NCI-H128 (cell line): ENCODE measurements around the gene S100A7.

ENCODE experiments used
- DNase-seq: peaks from one replicate; lab custom pipeline; 2025; ENCODE audit not compliant: unreplicated experiment; lab: John Stamatoyannopoulos, UW

Gene S100A7

GRCh38 chr1:153460551-153460950, at the start of gene S100A7:
Gene S100A7 (minus strand): TSS chr1:153460651. CDS start chr1:153459013, 1,638 bp downstream.
- no peak for DNase-seq

DNA sequence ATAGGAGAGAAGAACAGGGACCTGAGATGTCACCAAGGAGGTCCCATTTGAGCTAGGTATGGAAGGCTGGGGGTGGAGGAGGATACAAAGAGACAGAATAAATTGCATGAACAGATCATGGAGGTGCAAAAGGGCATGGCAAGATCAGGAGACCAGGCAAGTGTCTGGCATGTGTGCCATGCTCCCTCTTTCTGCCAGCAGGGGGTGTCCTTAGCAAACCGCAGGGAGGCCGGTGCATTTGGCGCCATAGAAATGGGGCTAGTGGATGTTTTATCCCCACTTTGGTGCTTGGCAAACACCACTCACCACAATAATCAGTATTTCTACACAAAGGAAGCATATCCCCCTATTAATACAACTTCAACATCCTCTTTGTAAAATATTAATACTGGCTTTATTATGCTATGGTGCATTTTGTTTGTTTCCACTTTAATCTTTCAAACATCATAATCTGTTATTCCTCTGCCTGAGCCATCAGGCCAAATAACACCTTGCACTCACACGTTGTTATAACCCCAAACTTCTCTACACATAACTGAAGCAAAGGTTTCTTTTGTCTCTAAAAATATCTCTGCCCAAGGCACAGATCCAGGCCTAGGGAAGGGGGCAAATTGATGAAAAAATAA, 49.4 kb upstream of the S100A7 start:
- DNase-seq: no peak

DNA sequence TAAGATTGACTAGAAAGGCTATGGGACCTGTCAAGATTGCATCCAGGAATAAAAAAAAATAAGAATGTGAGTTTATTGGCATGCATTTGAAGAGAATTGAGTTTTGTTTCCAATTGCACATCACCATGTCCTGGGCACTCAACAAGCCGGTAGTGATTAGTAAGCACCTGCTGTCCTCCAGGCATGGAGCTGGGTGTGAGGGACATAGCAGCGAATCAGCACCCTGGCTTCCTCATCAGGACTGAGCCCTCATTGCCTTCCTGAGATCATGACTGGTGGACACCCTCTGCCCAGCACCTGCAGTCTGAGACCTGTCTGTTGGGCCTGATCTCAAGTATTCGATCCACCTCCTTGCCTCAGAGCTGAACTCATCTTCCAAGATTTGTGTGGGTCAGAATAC, 48.6 kb upstream of the S100A7 start:
- no peak for DNase-seq

- DNase-seq: no peak
Observed at GRCh38 chr1:153507926-153508583, 47.6 kb upstream of the S100A7 start.

GRCh38 chr1:153506831-153507413, 46.5 kb upstream of the S100A7 start:
- no peak for DNase-seq

DNA sequence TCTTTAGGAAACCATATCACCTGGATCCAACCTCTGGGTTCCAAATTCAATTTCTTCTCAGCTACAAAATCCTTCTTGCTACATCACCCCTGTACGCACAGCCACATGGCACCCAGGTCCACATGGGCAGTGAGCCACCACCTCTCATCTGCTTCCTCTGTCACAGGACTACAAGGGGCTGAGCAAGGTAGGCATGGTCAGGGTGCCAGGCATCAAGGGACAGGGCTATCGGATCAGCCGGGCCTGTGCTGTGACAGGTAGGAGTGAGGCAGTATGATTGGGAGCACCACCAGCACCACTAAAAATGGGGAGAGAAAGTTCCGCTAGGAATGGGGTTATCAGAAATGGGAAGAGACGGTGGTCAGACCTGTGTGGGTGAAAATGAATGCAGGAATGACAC, 45.9 kb upstream of the S100A7 start:
- no peak for DNase-seq

DNA sequence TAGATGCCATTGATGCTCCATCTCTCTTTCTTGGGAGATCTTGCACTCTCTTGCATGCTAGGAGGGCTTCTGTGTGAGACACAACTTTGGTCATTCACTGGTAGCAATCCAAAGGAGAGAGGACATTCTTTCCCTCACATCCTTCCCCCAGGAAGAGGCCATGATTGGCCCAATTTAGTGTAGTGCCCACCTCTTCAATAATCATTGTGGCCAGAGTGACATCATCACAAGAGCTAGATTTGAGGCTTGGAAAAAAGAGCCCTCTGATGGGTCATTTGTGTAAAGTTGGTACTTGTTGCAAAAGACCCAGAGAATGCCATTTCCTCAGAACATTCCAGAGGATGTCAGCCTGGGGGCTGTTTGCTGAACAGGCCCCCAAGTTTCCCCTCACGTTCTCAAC, 45.1 kb upstream of the S100A7 start:
- no peak for DNase-seq

DNA sequence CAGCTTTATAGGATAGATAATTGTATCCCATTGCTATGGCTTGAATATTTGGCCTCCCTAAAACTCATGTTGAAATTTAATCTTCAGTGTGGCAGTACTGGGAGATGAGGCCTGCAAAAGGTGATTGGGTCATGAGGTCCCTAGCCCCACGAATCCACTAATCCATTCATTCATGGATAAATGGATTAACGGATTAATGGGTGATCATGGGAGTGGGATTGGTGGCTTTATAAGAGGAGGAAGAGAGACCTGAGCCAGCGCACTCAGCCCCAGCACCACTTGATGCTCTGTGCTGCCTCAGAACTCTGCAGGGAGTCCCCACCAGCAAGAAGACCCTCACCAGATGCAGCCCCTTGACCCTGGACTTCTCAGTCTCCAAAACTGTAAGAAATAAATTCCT, 43.3 kb upstream of the S100A7 start:
- no peak for DNase-seq

GRCh38 chr1:153498746-153499145, 38.3 kb upstream of the S100A7 start:
- DNase-seq: no peak

GRCh38 chr1:153495536-153495935, 35.1 kb upstream of the S100A7 start:
- no peak for DNase-seq

GRCh38 chr1:153494976-153495535, 34.6 kb upstream of the S100A7 start:
- peak; percentile 81 for DNase-seq

- DNase-seq: no peak
Observed at GRCh38 chr1:153493343-153493960, 33.0 kb upstream of the S100A7 start.

DNA sequence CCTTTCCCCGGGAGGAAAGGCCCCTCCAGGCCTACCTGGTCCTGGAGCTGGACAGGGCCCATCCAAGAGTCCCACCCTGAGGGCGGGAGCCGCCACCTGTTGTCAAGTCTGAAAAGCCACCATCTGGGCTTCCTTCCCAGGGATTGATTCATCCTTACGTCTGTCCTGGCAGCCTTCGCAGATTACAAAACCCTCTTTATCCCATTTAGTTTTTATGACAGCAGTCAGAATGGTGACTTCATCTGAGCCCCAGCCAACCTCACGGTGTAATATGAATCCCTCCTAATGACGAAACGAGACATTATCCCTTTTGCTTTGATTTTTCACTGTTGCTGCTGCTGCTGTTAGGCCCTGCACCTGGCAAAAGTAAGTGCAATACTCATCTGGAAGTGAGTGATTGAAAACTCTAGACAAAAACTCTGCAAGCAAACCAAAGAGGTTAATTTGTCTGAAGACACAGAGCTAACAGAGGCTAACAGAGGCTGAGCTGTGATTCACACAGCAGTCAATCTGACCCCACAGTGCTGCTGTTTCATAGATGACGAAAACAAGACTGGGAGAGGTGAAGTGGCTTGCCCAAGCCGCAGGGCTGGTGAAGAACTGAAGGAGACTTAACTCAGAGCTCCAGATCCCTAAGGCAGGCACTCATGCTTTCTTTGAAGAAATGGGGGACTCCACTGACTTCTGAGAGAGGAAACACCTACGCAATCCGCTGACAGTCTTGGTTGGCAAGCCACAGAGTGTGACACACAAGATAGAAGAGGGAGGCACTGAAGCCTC, 30.0 kb upstream of the S100A7 start:
- peak; percentile 47 for DNase-seq

DNA sequence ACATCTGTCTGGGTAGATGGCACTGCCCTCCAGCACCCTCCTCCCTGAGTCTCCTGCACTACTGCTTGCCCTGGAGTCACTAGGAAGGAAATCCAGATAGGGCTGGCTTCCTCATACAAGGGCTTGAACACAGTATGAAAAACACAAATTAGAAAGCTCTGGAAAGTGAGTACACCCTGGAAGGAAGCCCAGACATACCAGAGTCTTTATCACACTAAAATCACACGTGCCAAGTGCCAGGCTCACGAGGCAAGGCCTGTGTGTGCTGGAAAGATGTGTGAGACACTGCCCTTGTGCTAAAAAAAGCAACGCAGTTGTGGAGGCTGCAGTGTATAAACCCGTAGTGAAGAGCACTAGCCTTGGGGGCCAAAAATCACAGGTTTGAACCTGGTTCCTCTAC, 28.3 kb upstream of the S100A7 start:
- no peak for DNase-seq

DNA sequence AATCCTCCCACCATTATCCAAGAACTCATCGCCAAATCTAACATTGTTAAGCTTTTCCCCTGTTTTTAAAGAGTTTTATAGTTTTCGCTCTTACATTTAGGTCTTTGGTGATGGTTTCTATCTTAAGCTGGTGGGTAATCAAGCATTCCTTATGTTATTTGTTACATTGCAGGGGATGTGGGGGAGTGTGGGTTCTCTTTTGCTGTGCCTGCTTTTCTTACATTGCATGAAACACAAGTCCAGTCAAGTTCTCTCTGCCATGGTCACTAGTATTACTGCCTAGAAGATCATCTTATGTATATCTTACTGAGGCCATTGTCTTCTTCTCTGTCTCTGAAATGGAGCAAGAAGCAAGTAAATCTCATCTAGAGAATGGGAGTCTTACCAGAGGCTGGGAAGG, 27.3 kb upstream of the S100A7 start:
- no peak for DNase-seq

GRCh38 chr1:153485863-153486262, 25.4 kb upstream of the S100A7 start:
- peak; percentile 36 for DNase-seq

- peak; percentile 33 for DNase-seq
Observed at GRCh38 chr1:153483776-153484175, 23.3 kb upstream of the S100A7 start.

- DNase-seq: no peak
Observed at GRCh38 chr1:153481124-153481523, 20.7 kb upstream of the S100A7 start.

- no peak for DNase-seq
Observed at GRCh38 chr1:153478692-153479618, 18.5 kb upstream of the S100A7 start.
